Pancreas (tissue), 10 donors: ENCODE measurements around the gene AP2B1. TPM values are rescaled to one million over a fixed set of nuclear protein-coding genes. Genes with fewer than 3 reads are reported as not detected.
A peak's percentile ranks its signal among the peaks of the same experiment; 100 is the strongest.

Experiments
- ATAC-seq, 4 donors: fragments of 200-7000 bp; cut with Tn5 transposase; one replicate each; pipeline versions ENCODE4 v1.8.0 to v1.9.1; 2020; ENCODE audit warnings: mild to moderate bottlenecking in 4 of 4, moderate library complexity in 4 of 4
- DNase-seq, 6 donors: peaks; one replicate each; pipeline ENCODE4 v3.0.0-alpha.2; 2020
- FAIRE-seq: peaks from 2 replicates; lab custom pipeline; 2012; peaks lifted over from hg19 to GRCh38; lab: Jason Lieb, UNC
- H3K27ac ChIP-seq, 4 donors: fragments of 200-600 bp; sonication (generic); 1 replicate in 3 of 4; 2 replicates in 1 of 4; pipeline versions ENCODE4 v1.5.0 to v1.8.0; 2020
- H3K27me3 ChIP-seq, 4 donors: fragments of 200-600 bp; one replicate each; pipeline ENCODE4 v1.8.0; 2021
- H3K36me3 ChIP-seq, 3 donors: fragments of 200-600 bp; sonication (generic) in 1 of 3; one replicate each; pipeline versions ENCODE4 v1.5.0 to v1.8.0; 2020 to 2021
- H3K4me1 ChIP-seq, 3 donors: fragments of 200-600 bp; one replicate each; pipeline ENCODE4 v1.8.0; 2021
- H3K4me3 ChIP-seq, 4 donors: fragments of 200-600 bp; sonication (generic) in 2 of 4; one replicate each; pipeline versions ENCODE4 v1.5.0 to v1.8.0; 2020 to 2021
- H3K9me3 ChIP-seq, 4 donors: fragments of 200-600 bp; one replicate each; pipeline ENCODE4 v1.8.0; 2021
- WGBS, 2 donors: extraction: QIAGEN DNeasy Blood & Tissue Kit; methylation state at CpG; one replicate each; pipeline ENCODE4 v1.1.7; 2013; 5-methylcytosine and 5-hydroxymethylcytosine counted together
- intact Hi-C, 3 donors: fragments of 100-400 bp; cut with DNase I; formaldehyde crosslinking; loops; one replicate each; pipeline versions ENCODE4 v1.11.1 to v1.14.2; 2022
- polyA plus RNA-seq, 2 donors: library from polyadenylated mRNA; stranded (reverse); fragments of 200-250 nt; gene quantifications; one replicate each; pipeline ENCODE4 v1.2.3, GENCODE V29; 2013
- total RNA-seq, 6 donors: library from RNA; stranded (reverse); fragmentation: NEBNext Ultra II Directional in 4 of 6; extraction: Animal tissue kit (Norgen Biotek cat#: 25700) in 4 of 6; gene quantifications; one replicate each; pipeline versions ENCODE4 v1.2.1 to v1.2.4, GENCODE V29; 2021 to 2023
- TF ChIP-seq, protein P1 (sequence below), 4 donors: fragments of 200-600 bp; sonication (generic) in 3 of 4; IDR thresholded peaks; one replicate each; pipeline versions ENCODE4 v1.5.0 to v1.8.0; 2021; ENCODE audit warnings: antibody characterized with exemption in 4 of 4
- donor health status: healthy with polysubstance abuse.
- donor health status: DM: no; HTN: no; CAD: no; lungs with moderate emphysema.
- donor health status: DM: no; HTN: no; CAD: no.
- donor health status: control.
- donor health status: control.
- donor health status: Bipolar disorder and iron deficiency.
- donor health status: DM: yes; HTN: yes; CAD: no.
- donor health status: DM: no; HTN: no; CAD: no.
- donor health status: DM: no; HTN: no; CAD: no.
- donor health status: DM: yes; HTN: yes; CAD: no.

The AP2B1 gene
- total and polyA plus RNA-seq, 8 donors: 21.2 to 83.2 (median 47.3) TPM

DNA sequence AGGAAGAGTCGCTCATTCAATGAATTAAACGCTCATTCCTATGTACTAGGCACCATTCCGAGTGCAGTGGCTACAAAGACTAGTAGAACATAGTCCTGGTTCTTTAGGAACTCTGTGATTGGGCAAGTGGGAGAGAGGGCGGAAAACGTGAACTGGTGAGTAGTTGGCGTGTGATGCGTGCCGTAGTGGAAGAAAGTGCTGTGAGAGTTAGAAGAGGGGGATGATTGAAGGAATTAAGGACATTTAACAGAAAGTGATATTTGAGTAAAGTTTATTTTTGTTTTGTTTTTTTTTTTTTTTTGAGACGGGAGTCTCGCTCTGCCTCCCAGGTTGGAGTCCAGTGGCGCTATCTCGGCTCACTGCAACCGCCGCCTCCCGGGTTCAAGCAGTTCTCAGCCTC, 18.6 kb upstream of the AP2B1 start:
- DNase-seq (no peak), FAIRE-seq (no peak), ATAC-seq (peak in 3 of 4 donors; percentile 23 to 54 (median 27))
- Histone ChIP-seq H3K27me3 (no peaks in the 10 kb centered on the region), H3K9me3 (no peaks in the 10 kb centered on the region), H3K4me3 (peak overlapping the region; percentile 61 to 91 (median 66)), H3K27ac (no peak overlapping the region), H3K4me1 (peaks cover 0 to 19% (median 16%) of the 10 kb centered on the region in 3 donors), H3K36me3 (no peaks in the 10 kb centered on the region)
- intact Hi-C loops: no loop called here
- WGBS, 2 donors: 12 to 22% methylated on average over 15 of the region's 15 CpGs
- TF ChIP-seq, protein P1, sequence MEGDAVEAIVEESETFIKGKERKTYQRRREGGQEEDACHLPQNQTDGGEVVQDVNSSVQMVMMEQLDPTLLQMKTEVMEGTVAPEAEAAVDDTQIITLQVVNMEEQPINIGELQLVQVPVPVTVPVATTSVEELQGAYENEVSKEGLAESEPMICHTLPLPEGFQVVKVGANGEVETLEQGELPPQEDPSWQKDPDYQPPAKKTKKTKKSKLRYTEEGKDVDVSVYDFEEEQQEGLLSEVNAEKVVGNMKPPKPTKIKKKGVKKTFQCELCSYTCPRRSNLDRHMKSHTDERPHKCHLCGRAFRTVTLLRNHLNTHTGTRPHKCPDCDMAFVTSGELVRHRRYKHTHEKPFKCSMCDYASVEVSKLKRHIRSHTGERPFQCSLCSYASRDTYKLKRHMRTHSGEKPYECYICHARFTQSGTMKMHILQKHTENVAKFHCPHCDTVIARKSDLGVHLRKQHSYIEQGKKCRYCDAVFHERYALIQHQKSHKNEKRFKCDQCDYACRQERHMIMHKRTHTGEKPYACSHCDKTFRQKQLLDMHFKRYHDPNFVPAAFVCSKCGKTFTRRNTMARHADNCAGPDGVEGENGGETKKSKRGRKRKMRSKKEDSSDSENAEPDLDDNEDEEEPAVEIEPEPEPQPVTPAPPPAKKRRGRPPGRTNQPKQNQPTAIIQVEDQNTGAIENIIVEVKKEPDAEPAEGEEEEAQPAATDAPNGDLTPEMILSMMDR (IDR thresholded peaks at IDR 0.05): no peak

DNA sequence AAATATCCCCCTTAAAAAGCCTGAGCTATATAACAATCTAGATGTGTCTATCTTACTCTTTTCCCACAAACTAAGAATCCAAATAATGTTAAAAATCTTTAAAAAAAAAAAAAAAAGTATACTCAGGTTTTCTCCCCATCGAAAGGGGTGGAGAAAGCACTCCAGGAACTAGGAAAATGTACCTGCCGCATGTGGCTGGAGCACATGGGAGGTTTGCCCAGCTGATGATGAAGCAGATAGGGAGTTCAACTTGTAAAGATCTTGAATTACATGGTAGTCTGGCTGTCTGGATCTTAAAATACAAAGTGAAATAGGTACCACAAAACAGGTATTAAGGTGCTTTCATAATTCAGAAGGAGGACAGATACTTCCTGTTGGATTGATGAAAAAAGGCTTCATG, 17.7 kb upstream of the AP2B1 start:
- no peaks in the 10 kb centered on the region for H3K9me3 ChIP-seq
- peak overlapping the region in 1 of 4 donors; percentile 66 for H3K4me3 ChIP-seq
- peaks cover 0 to 19% (median 16%) of the 10 kb centered on the region in 3 donors for H3K4me1 ChIP-seq
- intact Hi-C loops: no loop called here
- TF ChIP-seq, protein P1 (IDR thresholded peaks at IDR 0.05): no peak
- WGBS, 2 donors: 65 to 72% methylated on average over 2 of the region's 2 CpGs
- ATAC-seq (no peak), DNase-seq (no peak), FAIRE-seq (no peak)
- no peak overlapping the region for H3K27ac ChIP-seq
- no peaks in the 10 kb centered on the region for H3K36me3 ChIP-seq
- no peaks in the 10 kb centered on the region for H3K27me3 ChIP-seq

DNA sequence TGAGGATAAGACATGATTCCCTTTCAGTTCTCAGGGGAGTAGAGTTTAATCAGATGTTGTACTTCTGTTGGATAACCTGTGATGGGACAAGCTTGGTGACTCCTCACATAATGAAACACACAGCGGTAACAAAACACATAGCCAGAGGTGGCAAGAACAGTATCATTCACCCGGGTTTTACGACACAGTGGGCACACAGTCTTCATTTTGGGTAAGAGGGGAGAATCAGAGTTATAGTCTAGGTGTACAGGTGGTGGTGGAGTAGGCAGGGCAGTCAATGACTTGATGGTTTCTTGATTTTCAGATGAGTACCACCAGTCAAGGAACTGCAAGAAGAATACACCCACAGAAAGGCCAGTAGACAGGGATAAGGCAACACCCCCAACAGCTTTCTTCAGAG, 11.4 kb upstream of the AP2B1 start:
- no peaks in the 10 kb centered on the region for H3K27me3 ChIP-seq
- no peak overlapping the region for H3K27ac ChIP-seq
- DNase-seq: no peak
- intact Hi-C loops: no loop called here
- peaks cover 6 to 13% (median 7%) of the 10 kb centered on the region in 3 donors for H3K4me1 ChIP-seq
- 88 to 92% methylated on average over 3 of the region's 3 CpGs for WGBS, 2 donors
- H3K36me3 ChIP-seq: peaks cover 0 to 4% (median 0%) of the 10 kb centered on the region in 3 donors
- no peak for ATAC-seq
- no peaks in the 10 kb centered on the region for H3K9me3 ChIP-seq
- TF ChIP-seq, protein P1 (IDR thresholded peaks at IDR 0.05): no peak
- no peak for FAIRE-seq
- no peak overlapping the region for H3K4me3 ChIP-seq

DNA sequence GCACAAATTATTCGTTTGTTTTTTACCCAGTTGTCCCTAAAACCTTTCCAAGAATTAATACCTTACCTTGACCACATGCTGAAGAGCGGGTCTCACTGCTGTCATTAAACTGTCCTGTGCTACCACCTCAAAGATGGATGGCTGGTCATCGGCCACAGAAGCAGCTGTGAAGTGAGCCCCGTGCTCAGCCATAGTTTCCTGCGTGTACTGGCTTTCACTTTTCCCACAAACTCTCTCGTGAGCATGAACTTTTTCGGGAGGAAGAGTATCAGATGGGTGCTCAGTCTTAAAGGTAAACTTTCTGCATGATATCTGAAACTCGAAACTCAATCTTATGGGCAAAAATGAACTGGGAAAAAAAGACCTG, 9.3 kb upstream of the AP2B1 start:
- no peak for FAIRE-seq
- Histone ChIP-seq H3K27me3 (no peaks in the 10 kb centered on the region), H3K36me3 (peaks cover 0 to 4% (median 0%) of the 10 kb centered on the region in 3 donors), H3K4me3 (peak overlapping the region; percentile 71 to 83 (median 77)), H3K9me3 (no peaks in the 10 kb centered on the region), H3K27ac (peak overlapping the region; percentile 56 to 87 (median 81)), H3K4me1 (peaks cover 6 to 13% (median 7%) of the 10 kb centered on the region in 3 donors)
- intact Hi-C loops: no loop called here
- WGBS, 2 donors: 2 to 3% methylated on average over 8 of the region's 8 CpGs
- ATAC-seq: peak; percentile 23 to 60 (median 44)
- TF ChIP-seq, protein P1 (IDR thresholded peaks at IDR 0.05): no peak
- peak in 1 of 6 donors; percentile 28 for DNase-seq

DNA sequence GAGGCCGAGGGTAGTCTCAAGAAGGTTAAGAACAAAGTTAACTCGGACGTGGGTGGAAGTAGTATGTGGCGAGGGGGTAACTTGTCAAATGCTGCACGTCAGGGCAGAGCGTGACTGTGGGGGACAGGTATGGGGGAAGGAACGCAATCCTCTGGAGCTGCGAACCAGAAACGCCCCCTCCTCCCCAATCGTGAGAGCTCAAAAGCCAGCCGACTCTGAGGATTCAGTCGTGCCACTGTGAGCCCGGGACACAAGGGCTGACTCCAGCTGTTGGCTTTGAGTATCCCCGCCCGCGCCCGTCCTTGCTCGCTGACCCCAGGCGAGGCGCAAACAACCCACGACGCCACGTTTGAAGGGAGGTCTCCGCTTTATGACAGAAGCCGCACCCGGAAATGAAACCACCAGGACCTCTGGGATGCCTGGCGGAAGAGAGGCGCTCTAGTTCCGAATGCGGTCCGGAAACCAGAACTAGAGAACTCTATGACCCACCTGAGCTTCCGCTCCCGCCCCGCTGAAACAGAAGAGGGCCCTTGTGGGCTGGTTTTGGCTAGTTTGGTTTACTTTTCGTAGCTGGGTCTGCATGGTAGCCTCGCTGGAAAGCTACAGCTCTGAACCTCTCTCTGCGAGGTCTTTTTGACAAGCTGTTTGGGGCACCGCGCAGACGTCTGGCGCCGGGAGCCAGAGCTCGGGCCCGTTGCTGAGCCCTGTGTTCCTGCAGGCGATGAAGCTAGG, 8.8 kb upstream of the AP2B1 start, which contains the start of gene PEX12:
PEX12 (minus strand) TSS at position 375 of the 732 bp plus-strand sequence. CDS start 550 bp downstream, outside the sequence.
- intact Hi-C loops: no loop called here
- no peaks in the 10 kb centered on the region for H3K9me3 ChIP-seq
- peaks cover 6 to 13% (median 7%) of the 10 kb centered on the region in 3 donors for H3K4me1 ChIP-seq
- peaks cover 0 to 4% (median 0%) of the 10 kb centered on the region in 3 donors for H3K36me3 ChIP-seq
- H3K4me3 ChIP-seq: peak within 1 kb of the TSS; percentile 71 to 83 (median 77)
- WGBS, 2 donors: 0% methylated on average over 45 of the region's 45 CpGs
- H3K27ac ChIP-seq: peak within 1 kb of the TSS; percentile 56 to 87 (median 81)
- ATAC-seq: peak; percentile 97 to 99 (median 98)
- peak; percentile 81 to 92 (median 87) for DNase-seq
- no peaks in the 10 kb centered on the region for H3K27me3 ChIP-seq
- TF ChIP-seq, protein P1 (IDR thresholded peaks at IDR 0.05): no peak
- FAIRE-seq: peak; percentile 37
